A673 (cell line): ENCODE data around the gene WDPCP.

Source experiments
- CTCF ChIP-seq: fragments of 300-800, 200-600 bp; sonication (generic); conservative IDR thresholded peaks from 2 replicates; pipeline ENCODE4 v1.5.1; 2017; ENCODE audit warnings: low read depth, mild to moderate bottlenecking, antibody characterized with exemption, low read length, moderate library complexity, mixed read lengths
- EZH2 ChIP-seq: fragments of 200-600 bp; sonication (generic); IDR thresholded peaks from 2 replicates; pipeline ENCODE4 v1.6.1; 2017; ENCODE audit warnings: borderline replicate concordance, low read depth, mild to moderate bottlenecking, mixed read lengths, antibody characterized with exemption, low read length; ENCODE audit not compliant: poor library complexity, severe bottlenecking

GRCh38 chr2:63539416-63540162, 48.7 kb downstream of the WDPCP start:
- TF ChIP-seq CTCF (no peak), EZH2 (no peak)
